ENCODE measurements around the gene PPP6R3.

The PPP6R3 gene

DNA sequence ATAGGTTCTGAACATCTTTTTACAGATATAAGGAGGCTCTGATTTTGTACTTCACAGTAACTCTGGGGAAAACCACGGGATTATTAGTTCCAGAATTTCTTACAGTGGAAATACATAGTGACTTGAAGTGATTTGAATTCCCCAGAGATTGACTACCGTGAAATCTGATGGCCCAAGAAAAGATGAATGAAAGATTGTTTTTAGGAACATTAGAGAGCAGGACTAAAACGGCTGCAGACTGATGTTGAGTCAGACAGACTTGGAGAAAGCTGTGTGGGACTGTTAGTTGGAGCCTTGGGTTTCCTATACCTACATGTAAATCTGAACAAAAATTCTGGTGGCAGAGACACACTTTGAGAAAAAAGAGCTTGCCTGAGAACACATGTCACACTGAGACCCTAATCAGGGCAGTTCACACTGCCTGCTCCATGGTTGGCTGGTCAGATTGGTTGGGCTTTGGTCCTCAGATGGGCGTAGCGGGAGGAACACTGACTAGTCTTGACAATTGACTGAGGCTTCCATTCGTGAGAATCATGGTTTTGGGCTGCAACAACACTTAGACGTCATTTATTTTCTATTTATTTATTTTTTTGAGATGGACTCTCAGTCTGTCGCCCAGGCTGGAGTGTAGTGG is 6.8 kb downstream of the PPP6R3 start:
- in situ Hi-C loops (cut with MboI; ENCODE audit: low sequenced_read_pairs, unreplicated experiment), result no loop called here
- TF ChIP-seq, protein P1, sequence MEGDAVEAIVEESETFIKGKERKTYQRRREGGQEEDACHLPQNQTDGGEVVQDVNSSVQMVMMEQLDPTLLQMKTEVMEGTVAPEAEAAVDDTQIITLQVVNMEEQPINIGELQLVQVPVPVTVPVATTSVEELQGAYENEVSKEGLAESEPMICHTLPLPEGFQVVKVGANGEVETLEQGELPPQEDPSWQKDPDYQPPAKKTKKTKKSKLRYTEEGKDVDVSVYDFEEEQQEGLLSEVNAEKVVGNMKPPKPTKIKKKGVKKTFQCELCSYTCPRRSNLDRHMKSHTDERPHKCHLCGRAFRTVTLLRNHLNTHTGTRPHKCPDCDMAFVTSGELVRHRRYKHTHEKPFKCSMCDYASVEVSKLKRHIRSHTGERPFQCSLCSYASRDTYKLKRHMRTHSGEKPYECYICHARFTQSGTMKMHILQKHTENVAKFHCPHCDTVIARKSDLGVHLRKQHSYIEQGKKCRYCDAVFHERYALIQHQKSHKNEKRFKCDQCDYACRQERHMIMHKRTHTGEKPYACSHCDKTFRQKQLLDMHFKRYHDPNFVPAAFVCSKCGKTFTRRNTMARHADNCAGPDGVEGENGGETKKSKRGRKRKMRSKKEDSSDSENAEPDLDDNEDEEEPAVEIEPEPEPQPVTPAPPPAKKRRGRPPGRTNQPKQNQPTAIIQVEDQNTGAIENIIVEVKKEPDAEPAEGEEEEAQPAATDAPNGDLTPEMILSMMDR (IDR thresholded peaks at IDR 0.05; ENCODE audit: borderline replicate concordance, control extremely low read depth, extremely low read depth, insufficient read depth, missing control alignments), result no peak
- DNase-seq (ENCODE audit: low spot score), result no peak

GRCh38 chr11:68468217-68468828 is 7.8 kb downstream of the PPP6R3 start:
- TF ChIP-seq, protein P1 (IDR thresholded peaks at IDR 0.05; ENCODE audit: borderline replicate concordance, control extremely low read depth, extremely low read depth, insufficient read depth, missing control alignments), result no peak
- peak; percentile 53 for DNase-seq (ENCODE audit: low spot score)

DNA sequence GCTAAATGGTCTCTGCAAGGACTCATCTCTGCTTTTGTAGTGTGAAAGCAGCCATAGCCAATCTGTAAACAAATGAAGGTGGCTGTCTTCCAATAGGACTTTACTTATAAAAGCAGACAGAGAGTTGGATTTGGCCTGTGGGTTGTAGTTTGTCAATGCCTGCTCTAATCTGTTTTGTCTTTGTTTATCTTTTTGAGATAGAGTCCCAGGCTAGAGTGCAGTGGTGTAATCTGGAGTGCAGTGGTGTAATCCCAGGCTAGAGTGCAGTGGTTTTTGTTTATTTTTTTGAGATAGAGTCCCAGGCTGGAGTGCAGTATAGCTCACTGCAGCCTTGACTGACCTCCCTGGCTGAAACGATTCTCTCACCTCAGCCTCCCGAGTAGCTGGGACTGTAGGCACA is 8.6 kb downstream of the PPP6R3 start:
- TF ChIP-seq, protein P1 (IDR thresholded peaks at IDR 0.05; ENCODE audit: borderline replicate concordance, control extremely low read depth, extremely low read depth, insufficient read depth, missing control alignments), result no peak
- DNase-seq (ENCODE audit: low spot score), result no peak
- in situ Hi-C loops (cut with MboI; ENCODE audit: low sequenced_read_pairs, unreplicated experiment), result no loop called here

More at GRCh38 chr11:68468217-68468828, 7.8 kb downstream of the PPP6R3 start:
- in situ Hi-C loops (cut with MboI; ENCODE audit: low sequenced_read_pairs, unreplicated experiment), result no loop called here

- TF ChIP-seq, protein P1 (IDR thresholded peaks at IDR 0.05; ENCODE audit: borderline replicate concordance, control extremely low read depth, extremely low read depth, insufficient read depth, missing control alignments), result no peak
- DNase-seq (ENCODE audit: low spot score), result no peak
- in situ Hi-C loops (cut with MboI; ENCODE audit: low sequenced_read_pairs, unreplicated experiment), result no loop called here
Measured at GRCh38 chr11:68469642-68470041, 9.1 kb downstream of the PPP6R3 start.

DNA sequence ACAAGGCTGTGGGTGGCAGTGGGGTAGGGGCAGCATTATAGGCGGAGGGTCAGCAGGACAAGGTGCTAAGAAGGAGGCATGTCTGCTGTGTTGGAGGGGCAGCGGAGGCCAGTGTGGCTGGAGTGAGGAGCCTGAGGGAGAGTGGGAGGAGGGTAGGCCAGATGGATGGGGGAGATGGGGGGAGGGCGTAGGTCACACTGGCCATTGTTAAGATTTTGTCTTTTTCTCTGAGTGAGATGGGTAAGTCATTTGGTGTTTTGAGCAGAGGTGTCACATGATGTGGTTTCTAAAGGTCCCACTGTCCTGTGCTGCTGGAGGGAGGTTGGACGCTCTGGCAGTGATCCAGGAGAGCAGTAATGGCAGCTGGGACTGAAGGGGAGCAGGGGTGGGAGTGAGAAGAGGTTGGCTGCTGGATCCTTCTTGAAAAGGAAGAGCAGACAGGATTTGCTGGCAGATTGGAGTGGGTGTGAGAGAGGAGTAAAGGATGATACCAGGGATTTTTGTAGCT is 9.8 kb downstream of the PPP6R3 start:
- DNase-seq (ENCODE audit: low spot score), result no peak
- in situ Hi-C loops (cut with MboI; ENCODE audit: low sequenced_read_pairs, unreplicated experiment), result no loop called here
- TF ChIP-seq, protein P1 (IDR thresholded peaks at IDR 0.05; ENCODE audit: borderline replicate concordance, control extremely low read depth, extremely low read depth, insufficient read depth, missing control alignments), result no peak

GRCh38 chr11:68471360-68472340 is 11.1 kb downstream of the PPP6R3 start:
- TF ChIP-seq, protein P1 (IDR thresholded peaks at IDR 0.05; ENCODE audit: borderline replicate concordance, control extremely low read depth, extremely low read depth, insufficient read depth, missing control alignments), result no peak
- in situ Hi-C loops (cut with MboI; ENCODE audit: low sequenced_read_pairs, unreplicated experiment), result no loop called here
- DNase-seq (ENCODE audit: low spot score), result peak; percentile 57
